GM18511 (cell line): ENCODE measurements around the gene ARHGAP42.
A peak's percentile ranks its signal among the peaks of the same experiment; 100 is the strongest.
"Not testable (repeated sequence)": the region's sequence is repeated elsewhere in the genome, so short reads cannot be mapped to it uniquely, and the experiment has no call there.

Experiments used
- ATAC-seq: cut with Tn5 transposase; IDR thresholded peaks from one replicate; pipeline ENCODE4 v1.9.1; 2021; ENCODE audit warnings: mild to moderate bottlenecking, moderate library complexity; ENCODE audit not compliant: unreplicated experiment

The ARHGAP42 gene

DNA sequence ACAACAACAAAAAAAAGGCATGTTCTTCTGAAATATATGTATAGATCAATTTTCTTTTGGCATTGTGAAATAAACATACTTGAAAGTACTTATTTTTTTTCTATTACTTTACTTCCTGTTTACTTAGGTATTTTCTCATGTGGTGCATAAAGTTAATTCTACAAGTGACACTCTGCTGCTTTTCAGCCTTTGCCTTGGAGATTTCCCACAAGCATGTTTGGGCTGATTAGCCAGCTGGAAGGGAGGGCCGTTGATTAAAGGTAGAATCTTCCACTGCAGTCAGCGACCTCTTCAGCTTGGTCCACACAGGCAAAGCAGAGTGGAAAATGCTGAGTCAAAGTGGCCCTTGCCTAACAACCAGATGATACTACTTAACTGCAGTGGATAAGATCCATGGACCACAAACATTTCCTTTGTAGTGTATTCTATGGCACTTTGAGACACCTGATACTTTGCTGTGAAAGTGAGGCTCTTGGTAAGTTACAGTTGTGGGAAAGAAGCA, 176.0 kb downstream of the ARHGAP42 start:
- ATAC-seq, result peak; percentile 81

DNA sequence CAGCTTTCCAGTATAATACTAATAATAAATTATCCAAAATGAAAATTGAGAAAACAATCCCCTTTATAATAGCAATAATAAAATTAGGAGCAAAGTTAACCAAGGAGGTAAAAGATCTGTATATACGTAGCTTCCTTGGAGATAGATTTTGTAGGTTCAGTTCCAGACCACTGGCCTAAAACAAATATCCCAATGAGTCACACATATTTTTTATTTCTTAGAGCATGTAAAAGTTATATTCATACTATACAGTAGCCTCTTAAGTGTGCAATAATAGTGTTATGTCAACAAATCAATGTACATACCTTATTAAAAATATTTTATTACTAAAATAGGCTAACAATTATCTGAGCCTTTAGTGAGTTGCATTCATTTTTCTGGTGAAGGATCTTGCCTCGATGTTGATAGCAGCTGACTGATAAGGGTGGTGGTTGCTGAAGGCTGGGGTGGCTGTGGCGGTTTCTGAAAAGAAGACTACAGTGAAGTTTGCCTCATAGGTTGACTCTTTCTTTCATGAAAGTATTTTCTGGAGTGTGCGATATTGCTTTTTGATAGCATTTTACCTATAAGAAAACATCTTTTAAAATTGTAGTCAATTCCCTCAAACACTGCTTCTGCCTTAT, 178.5 kb downstream of the ARHGAP42 start:
- ATAC-seq, result no peak

DNA sequence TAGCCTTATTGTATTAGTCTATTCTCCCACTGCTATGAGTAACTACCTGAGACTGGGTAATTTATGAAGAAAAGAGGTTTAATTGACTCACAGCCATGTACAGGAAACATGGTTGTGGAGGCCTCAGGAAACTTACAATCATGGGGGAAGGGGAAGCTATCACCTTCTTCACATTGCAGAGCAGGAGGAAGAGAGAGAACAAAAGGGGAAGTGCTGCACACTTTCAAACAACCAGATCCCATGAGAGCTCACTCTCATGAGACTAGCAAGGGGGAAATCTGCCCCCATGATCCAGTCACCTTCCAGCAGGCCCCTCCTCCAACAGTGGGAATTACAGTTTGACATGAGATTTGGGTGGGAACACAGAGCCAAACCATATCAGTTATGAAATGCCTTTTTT, 179.4 kb downstream of the ARHGAP42 start:
- peak; percentile 49 for ATAC-seq

DNA sequence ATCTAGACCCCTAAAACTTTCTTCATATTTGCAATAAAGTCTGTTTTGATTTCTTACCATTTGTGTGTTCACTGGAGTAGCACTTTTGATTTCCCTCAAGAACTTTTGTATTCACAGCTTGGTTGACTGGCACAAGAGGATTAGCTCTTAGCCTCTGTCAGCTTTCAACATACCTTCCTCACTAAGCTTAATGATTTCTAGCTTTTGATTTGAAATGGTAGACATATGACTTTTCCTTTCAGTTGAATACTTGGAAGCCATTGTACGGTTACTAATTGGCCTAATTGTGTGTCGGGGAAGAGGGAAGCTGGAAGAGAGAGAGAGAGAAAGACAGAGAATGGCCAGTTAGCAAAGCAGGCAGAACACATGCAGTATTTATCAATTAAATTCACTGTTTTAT, 180.5 kb downstream of the ARHGAP42 start:
- ATAC-seq, result no peak

DNA sequence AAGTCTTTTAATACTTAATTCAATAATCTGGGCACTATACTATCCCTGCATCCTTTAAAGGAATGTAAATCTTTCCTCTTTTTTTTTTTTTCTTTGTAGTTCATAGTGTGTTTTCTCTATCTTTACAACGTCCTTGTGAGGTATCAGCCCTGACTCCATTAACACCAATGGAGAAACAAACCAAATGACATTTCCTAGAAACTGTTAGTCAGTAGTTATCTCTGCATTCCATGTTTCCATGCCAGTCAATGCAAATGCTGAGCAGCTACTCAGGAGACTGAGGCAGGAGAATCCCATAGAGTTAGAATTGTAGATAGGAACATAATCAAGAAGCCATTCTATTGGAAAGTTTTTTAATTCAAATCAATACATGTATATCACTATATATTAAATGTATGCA, 182.2 kb downstream of the ARHGAP42 start:
- no peak for ATAC-seq

DNA sequence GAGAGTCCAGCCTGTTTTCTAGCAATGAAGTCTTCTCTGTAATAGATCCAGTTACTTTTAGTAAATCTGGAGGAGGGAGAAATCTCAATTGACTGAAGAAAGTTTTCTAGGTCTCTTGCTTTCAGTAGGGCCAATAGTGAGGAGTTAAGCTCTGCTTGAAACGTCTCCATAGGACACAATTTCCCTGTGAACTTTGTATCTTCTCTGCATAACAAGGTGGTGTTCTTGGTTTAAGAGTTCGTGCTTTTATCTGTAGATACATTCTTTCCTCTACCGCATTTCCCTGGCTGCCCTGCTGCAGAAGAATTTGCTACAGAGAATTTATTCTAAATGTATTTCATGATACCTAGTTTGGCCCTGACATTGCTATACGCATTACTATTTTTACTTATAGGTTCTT, 183.1 kb downstream of the ARHGAP42 start:
- ATAC-seq, result no peak

DNA sequence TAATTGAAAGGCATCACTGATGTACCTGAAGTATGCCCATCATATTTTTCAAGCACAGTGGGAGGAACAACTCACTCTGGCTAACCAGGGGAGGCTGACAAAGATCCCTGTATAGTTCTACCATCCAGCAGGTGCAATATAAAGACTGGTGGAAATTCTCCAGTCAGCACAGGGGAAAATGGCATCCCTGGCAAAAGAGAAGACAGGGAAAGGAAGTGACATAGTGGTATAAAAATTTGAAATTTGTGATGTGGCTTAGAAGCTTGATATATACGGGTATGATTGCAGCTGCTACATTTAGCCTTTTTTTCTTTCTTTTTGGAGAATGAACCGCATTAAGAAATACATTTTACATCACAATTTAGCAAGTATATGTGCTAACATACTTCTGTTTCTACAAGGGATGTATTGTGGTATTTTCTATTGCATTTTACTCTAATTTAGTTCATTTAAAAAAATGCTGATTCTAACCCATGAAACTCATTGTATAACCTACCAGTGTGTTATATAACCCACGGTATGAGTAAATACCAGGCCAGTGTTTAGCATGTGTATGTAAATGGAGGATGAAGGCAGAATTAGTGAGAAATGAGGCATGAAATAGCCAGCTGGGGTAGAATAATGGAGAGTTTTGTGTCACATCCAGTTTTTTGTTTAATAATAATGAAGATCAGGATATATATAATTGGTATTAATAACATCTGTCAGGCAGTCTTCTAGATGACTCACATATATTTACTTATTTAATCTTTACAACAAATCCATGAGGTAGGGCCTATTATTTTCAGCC, 186.1 kb downstream of the ARHGAP42 start:
- ATAC-seq, result no peak

DNA sequence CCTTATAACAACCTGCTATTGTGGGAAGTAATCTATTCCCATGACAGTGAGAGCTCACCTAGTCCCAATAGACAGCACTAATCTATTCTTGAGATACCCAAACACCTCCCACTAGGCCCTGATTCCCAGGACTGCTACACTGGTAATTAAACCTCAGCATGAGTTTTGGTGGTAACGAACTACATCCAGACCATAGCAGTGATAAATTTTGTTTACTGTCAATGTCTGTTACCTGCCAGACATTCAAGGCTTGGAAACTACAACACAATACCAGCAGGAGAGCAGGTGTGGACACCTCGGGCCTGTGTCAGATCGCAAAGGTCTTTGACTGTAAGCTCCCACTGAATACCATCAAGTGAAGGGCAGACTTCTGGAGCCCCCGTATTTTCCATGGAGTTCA, 187.1 kb downstream of the ARHGAP42 start:
- no peak for ATAC-seq

DNA sequence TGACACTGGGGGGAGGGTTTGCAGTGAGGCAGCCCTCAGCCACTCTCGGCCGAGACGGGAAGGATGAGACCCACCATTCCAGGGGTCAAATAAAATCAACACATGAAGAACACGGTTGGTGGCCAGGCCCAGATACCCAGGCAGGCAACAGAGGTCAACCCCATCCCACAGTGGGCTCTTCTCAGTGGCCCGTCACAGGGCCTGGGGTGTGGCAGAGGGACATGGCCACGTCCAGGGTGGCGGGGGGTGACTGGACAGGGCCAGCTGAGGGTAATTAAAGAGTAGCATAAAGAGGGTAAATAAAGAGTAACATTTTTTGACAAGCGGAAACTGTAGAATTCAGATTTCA, 188.4 kb downstream of the ARHGAP42 start:
- ATAC-seq, result no peak

DNA sequence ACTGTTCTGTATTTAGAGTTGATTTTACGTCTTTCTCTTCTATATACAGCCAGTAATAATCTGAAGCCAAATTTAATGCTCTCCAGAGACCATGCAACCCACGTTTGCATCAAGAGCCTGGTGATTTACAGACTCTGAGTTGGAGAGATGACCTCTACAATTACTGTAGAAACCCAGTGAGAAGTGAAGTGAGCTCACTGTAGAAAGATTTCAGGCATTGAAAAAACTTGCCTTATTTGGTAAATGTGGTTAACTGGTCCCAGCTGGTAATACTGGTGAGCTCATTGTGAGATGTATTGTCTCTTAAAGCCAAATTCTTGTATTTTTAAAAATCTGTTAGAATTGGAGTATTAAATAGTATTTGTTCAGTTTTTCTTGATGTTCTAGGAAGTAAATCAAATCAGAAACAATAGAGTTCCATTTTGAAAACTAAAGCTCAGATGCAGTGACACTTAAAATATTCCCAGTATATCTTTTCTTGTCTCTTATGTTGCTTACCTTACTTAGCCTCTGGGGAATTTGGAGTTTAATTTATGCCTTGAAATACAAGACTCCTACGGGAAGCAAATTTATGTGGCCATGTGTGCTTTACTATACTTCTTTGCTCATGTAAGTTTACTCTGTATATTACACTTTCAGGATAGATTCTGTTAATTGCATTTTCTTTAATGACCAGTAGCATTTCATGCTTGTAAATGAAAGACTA, 189.9 kb downstream of the ARHGAP42 start:
- peak; percentile 84 for ATAC-seq

DNA sequence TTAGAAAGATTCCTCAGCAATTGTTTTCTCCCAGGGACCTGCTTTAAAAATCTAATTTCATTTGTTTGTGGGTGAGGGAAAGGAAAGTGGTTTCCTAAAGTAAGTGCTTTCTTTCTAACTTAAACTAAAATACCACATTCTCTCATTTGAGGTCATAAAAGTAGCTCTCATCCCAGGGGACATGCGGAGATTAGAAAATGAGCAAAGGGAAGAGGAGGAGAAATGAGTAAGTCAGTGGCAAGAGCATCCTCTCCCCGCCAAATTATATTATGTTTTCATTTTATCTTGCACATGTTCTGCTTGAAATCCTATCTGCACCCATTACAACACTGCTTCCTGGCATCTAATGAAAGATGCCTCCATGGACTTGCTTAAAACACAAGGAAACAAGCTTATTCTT, 191.4 kb downstream of the ARHGAP42 start:
- no peak for ATAC-seq

DNA sequence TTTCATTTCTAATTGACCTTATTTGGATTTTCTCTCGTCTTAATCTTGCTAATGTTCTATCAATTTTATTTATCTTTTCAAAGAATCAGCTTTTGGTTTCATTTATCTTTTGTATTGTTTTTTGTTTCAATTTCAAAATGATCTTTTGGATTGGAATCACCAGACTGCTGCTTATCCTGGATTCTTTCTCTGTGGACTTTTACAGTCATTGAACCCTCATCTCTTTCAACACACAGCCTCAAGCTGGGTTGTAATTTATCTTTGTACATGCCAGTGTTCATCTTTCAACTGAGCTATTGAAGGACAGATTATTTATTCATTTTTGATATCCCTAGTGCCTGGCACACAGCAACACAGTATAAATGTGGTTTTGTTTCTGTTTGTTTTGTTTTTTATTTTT, 195.9 kb downstream of the ARHGAP42 start:
- no peak for ATAC-seq

DNA sequence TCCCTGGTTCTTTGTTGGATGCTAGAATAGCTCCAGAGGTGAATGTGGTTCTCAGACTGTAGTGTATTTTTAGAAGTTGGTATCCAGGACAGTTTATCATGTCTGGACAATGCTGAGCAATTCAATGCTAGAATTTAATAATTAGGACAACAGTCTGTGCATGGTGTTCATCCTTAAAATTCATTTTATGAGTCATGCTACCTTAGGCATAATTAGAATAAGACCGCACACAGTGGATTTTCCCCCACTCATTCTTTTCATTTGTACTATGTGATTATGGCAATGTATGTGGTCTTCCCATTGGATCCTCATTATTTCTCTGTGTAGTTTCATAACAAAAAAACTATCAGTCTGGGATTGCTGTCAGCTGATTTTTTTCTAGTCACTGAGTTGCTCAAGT, 196.7 kb downstream of the ARHGAP42 start:
- ATAC-seq, result no peak

DNA sequence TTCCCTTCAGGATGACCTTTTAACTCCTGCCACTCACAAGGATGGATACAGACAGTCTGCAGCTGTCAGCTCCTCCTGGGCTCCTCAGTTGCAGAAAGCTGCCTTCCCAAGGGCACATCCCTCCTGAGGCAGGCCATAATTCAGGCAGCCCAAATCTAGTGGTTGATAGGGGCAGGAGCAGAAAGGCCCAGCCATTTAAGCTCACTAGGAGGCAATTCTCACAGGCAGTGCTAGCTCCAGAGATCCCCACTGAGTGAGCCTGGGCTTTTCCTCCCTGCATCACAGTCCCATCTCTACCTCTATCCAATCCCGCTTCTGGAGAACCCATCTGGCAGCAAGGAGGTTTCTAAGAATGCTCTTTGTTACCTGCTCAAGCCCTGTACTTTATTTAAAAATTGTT, 200.6 kb downstream of the ARHGAP42 start:
- no peak for ATAC-seq

DNA sequence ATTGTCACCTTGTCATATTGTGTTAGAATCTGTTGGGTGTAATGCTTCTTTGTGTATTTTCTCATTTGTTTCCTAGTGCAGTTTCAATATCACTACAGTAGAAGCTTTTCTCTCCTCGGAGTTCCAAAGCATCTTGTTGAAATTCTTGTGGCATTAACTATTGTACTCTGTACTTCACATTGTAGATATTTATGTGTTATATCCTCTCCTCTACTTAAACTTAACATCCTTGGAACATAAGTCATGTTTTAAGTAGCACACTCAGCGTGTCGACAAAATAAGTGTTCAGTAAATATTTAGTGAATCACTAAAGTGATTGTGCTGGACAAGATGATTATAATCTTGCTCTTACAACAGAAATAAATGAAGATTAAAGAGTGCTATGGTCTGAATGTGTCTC, 201.7 kb downstream of the ARHGAP42 start:
- ATAC-seq, result no peak

DNA sequence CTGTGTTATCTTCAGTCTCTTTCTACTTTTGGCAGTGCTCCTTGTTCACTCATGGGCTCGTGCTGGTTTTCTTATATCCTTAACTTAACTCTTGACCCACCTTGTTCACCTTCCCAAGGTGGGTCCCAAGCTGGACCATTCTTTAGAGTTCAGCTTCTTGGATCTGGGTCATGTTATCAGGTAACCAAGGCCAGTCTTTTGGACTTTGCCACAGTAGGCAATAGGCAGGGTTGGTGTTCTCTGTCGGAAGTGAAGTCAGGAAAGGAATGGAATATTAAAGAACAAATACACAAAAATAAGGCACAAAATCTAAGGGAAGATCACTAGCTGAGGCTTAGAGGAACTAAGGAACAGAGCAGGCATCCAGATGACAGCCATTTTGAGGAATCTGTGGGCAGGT, 202.7 kb downstream of the ARHGAP42 start:
- no peak for ATAC-seq

DNA sequence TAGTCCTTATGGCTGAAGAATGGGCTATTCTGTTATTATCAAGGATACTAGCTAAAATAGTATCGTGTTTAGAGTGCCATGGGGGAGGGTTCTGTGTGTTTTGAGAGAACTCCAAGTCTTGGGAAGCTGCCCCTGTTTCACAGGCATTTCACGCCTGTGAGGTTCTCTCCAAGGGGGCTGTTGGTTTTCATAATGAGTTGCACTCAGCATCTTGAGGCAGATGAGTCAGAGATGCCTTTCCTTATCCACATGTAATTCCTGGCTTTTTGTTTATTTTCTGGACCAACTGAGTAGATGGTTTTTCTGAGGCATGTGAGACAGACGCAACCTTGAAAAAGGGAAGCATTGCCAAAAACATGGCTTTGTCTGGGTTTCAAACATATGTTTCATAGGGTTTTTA, 203.7 kb downstream of the ARHGAP42 start:
- ATAC-seq, result no peak

DNA sequence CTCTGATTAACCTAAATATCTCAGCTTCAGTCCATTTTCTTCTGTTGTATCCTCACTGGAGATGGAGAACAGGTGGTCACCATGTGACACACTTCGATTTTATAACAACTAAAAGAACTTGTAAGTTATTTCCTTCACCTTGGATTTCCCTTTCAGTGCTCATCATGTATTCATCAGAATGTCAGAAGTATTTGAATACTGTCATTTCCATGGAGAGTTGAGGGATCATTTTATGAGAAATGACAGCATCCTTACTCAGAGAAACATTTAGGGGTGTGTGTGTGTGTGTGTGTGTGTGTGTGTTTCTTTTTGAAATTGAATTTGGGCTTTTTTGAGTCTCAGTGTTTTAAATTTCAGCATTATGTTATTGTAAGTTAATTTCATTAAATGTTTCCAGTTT, 205.8 kb downstream of the ARHGAP42 start:
- ATAC-seq, result no peak

DNA sequence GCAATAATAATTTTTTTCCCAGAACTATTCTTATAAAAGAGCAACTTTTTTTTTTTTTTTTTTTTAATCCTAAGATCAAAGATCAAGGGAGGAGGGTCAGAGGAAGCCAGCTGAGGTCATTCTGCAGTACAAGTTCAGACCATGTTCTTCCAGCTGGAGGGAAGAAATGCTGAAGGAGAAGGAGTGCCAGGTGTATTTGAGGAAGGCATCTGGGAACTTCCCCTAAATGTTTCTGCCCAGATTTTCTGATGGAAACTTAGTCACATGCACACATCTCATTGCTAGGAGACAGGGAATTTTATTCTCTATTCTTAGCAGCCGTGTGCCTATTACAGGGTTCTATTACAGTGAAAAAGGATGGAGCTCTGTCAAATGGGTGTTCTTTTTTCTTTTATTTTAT, 208.4 kb downstream of the ARHGAP42 start:
- no peak for ATAC-seq

DNA sequence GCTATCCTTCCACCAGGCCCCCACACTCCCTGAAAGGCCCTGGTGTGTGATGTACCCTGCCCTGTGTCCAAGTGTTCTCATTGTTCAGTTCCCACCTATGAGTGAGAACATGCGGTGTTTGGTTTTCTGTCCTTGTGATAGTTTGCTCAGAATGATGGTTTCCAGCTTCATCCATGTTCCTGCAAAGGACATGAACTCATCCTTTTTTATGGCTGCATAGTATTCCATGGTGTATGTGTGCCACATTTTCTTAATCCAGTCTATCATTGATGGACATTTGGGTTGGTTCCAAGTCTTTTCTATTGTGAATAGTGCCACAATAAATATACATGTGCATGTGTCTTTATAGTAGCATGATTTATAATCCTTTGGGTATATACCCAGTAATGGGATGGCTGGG, 208.9 kb downstream of the ARHGAP42 start:
- not testable (repeated sequence) for ATAC-seq

DNA sequence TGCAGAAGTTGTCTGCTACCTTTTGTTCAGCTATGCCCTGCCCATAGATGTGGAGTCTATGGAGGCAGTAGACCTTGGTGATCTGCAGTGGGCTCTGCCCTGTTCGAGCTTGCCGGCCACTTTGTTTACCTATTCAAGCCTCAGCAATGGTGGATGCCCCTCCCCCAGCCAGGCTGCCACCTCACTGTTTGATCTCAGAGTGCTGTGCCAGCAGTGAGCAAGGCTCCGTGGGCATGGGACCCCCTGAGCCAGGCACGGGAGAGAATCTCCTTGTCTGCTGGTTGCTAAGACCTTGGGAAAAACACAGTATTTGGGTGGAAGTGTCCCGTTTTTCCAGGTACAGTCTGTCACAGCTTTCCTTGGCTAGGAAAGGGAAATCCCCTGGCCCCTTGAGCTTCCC, 214.4 kb downstream of the ARHGAP42 start:
- ATAC-seq, result not testable (repeated sequence)
